Adrenal gland (tissue), 5 donors: Measurements from ENCODE around the gene OPCML.

Experiments used
- POLR2A ChIP-seq, 2 donors: fragments of 450-650 bp; IDR thresholded peaks; one replicate each; pipeline ENCODE4 v1.6.1; 2017; ENCODE audit warnings: antibody characterized with exemption in 2 of 2, mild to moderate bottlenecking in 2 of 2, moderate library complexity in 1 of 2
- TF ChIP-seq, protein P1 (sequence below), 6 experiments: fragments of 450-650 bp in 4 of 6; fragments of 200-600 bp in 2 of 6; sonication (generic) in 1 of 6; IDR thresholded peaks; 1 replicate in 5 of 6; 2 replicates in 1 of 6; pipeline versions ENCODE4 v1.5.1 to v1.8.0; 2016 to 2021; ENCODE audit warnings: antibody characterized with exemption in 6 of 6, mild to moderate bottlenecking in 2 of 6, moderate library complexity in 1 of 6
- donor health status: DM: no; HTN: no; CAD: no.

- TF ChIP-seq, protein P1, sequence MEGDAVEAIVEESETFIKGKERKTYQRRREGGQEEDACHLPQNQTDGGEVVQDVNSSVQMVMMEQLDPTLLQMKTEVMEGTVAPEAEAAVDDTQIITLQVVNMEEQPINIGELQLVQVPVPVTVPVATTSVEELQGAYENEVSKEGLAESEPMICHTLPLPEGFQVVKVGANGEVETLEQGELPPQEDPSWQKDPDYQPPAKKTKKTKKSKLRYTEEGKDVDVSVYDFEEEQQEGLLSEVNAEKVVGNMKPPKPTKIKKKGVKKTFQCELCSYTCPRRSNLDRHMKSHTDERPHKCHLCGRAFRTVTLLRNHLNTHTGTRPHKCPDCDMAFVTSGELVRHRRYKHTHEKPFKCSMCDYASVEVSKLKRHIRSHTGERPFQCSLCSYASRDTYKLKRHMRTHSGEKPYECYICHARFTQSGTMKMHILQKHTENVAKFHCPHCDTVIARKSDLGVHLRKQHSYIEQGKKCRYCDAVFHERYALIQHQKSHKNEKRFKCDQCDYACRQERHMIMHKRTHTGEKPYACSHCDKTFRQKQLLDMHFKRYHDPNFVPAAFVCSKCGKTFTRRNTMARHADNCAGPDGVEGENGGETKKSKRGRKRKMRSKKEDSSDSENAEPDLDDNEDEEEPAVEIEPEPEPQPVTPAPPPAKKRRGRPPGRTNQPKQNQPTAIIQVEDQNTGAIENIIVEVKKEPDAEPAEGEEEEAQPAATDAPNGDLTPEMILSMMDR (IDR thresholded peaks at IDR 0.05) = no peak
- no peak for TF ChIP-seq POLR2A (IDR thresholded peaks at IDR 0.05)
Observed at GRCh38 chr11:132888226-132888625, 644.1 kb downstream of the OPCML start.
